ENCODE data around the gene CSTB.

CSTB gene

DNA sequence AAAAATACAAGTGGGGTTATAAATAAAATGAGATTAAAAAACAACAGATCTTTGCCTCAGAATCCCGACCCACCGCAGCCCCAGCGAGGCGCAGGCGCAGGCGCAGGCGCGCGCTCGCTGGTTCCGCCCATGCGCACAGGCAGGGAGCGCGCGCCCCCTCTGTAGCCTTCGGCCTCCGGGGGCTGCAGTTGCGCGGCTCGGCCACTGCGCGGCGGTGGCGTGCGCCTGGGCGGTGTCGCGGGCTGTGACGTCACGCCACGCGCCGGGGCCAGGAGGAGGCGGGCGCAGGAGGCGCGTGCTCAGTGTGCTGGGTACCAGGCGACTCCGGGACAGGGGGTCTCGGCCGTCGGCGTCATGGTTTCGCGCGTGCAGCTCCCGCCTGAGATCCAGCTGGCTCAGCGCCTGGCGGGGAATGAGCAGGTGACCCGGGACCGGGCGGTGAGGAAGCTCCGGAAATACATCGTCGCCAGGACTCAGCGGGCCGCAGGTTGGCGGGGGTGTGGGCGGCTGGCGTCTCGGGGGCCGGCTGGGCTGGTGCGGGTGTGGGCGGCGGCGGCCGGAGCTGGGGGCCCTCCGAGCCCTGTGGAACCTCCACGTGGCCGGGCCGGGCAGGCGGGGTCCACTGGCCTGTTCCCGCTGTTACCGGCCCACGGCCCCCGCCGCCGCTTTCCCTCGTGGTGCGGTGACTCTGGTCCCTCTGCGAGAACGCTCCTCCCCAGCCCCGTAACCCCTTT is 13.3 kb upstream of the CSTB start, which contains the start of gene RRP1:
Gene RRP1, plus strand, starts transcription at position 302 of the 734 bp plus-strand sequence. Its CDS starts 53 bp downstream, at position 355.
- peak; percentile 95 for DNase-seq

DNA sequence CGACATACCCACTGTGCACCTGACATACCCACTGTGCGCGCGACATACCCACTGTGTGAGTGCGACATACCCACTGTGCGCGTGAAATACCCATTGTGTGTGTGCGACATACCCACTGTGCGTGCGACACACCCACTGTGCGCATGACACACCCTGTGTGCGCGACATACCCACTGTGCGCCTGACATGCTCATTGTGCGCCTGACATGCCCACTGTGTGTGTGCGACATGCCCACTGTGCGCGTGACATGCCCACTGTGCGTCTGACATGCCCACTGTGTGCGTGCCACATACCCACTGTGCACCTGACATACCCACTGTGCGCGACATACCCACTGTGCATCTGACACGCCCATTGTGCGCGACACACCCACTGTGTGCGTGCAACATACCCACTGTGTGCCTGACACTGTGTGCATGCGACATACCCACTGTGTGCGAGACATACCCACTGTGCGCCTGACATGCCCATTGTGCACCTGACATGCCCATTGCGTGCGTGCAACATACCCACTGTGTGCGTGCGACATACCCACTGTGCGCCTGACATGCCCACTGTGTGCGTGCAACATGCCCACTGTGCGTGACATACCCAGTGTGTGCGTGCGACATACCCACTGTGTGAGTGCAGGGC is 10.8 kb upstream of the CSTB start:
- DNase-seq: no peak

DNA sequence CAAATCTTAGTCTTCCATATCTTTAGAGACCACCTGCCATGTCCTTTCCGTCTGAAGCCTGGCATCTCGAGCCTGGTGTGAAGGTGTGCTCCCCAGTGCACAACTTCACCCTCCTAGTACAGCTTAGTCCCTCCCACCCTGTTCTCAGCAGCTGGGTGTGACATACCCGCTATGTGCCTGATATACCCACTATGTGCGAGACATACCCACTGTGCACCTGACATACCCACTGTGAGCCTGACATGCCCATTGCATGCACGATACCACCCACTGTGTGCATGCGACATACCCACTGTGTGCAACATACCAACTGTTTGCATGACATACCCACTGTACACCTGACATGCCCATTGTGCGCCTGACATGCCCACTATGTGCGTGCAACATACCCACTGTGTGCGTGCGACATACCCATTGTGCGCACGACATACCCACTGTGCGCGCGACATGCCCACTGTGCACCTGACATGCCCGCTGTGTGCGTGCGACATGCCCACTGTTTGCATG is 10.2 kb upstream of the CSTB start:
- peak; percentile 25 for DNase-seq

DNA sequence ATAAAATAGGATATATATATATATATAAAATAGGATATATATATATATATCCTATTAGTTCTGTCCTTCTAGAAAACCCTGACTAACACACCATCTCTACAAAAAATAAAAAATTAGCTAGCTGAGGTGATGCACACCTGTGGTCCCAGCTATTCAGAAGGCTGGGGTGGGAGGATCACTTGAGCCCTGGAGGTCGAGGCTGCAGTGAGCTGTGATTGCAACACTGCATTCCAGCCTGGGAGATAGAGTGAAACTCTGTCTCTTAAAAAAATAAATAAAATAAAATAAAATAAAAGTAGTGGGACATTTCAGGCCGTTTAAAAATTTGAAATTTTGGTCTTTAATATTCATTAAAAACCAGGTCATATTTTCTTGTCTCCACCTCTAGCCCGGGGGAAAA is 9.0 kb upstream of the CSTB start:
- DNase-seq: no peak

DNA sequence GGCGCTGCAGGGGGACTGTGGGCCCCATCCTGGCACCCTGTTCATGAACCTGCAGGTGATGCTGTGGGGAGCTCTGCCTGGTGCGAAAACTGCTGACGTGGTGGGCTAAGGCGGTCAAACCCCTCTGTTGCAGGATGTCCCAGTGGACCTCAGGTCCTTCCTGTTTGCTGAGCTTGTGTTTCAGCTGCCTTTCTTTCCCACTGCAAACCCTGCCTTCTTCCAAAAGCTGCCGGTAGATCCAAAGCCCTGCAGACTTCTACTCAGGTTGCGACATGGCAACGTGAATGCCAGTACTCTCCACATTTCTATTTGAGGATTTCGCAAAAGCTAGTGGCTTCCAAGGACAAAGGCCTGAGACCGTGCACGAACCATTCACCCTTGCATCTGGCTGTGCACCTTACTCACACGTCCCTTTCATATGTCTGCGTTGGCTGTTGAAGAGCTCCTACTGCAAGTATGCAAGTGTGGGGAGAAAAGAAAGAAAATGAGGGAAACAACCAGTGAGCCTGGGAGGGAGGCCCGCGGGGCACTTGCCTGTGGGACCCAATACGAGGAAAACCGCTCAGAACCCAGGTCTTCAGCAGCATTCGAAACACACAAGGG is 7.1 kb upstream of the CSTB start:
- peak; percentile 90 for DNase-seq

DNA sequence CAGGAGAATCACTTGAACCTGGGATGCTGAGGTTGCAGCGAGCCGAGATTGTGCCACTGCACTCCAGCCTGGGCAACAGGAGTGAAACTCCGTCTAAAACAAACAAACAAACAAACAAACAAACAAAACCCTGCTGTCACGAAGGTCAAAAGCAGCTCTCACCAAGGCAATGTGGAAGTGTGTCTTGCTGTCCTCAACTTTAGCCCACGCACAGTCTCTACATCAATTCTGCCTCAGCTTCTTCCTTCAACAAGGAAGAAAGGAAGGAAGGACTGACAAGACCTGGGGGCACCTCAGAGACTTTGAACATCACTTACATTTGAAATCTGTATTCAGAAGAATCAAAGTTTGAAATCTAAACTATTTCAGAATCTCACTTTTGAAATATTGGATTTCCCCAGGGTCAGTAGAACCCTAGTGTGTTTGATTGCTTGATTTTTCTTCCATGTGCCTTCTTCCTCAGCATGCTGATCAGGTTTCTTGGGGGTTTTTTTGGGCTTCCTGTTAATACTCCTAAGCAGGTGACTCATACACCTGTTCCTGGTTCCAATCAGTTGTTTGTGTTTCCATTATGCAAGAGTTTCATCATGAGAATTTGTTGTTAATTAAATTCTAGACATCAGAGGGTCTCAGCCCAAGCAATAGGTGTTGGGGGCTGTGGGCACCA is 6.5 kb upstream of the CSTB start:
- DNase-seq: no peak

DNA sequence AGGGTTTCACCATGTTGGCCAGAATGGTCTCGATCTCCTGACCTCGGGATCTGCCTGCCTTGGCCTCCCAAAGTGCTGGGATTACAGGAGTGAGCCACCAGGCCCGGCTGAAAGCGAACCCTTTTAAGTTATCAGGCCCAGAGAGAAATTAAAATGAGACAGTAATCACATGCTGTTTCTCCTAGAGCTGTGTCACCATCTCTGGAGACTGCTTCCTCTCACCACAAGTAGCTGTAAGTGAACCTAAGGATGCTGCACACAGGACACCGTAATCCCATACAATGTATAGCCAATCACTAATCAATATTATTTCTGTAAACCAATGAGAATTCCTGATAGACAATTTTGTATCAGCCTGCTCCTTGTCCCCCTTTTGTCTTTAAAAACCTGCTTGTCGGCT is 5.7 kb upstream of the CSTB start:
- no peak for DNase-seq

DNA sequence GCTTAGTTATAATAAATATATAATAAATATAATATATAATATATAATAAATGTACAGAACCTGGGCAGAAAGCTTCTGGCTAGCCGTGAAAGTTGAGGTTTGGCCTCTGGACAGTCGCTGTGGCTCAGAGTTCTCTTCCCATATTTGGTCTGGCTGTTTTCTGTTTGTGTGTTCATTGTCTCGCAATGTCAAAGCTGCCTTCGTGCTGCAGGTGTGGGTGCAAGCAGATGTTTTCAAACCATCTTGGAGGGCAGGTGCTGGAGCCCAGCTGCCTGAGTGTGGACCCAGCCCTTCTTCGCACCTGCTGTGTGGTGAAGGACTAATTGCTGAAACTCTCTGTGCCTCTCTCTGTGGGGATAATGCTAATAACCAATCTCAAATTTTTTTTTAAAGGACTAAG is 3.6 kb upstream of the CSTB start:
- peak; percentile 94 for DNase-seq

DNA sequence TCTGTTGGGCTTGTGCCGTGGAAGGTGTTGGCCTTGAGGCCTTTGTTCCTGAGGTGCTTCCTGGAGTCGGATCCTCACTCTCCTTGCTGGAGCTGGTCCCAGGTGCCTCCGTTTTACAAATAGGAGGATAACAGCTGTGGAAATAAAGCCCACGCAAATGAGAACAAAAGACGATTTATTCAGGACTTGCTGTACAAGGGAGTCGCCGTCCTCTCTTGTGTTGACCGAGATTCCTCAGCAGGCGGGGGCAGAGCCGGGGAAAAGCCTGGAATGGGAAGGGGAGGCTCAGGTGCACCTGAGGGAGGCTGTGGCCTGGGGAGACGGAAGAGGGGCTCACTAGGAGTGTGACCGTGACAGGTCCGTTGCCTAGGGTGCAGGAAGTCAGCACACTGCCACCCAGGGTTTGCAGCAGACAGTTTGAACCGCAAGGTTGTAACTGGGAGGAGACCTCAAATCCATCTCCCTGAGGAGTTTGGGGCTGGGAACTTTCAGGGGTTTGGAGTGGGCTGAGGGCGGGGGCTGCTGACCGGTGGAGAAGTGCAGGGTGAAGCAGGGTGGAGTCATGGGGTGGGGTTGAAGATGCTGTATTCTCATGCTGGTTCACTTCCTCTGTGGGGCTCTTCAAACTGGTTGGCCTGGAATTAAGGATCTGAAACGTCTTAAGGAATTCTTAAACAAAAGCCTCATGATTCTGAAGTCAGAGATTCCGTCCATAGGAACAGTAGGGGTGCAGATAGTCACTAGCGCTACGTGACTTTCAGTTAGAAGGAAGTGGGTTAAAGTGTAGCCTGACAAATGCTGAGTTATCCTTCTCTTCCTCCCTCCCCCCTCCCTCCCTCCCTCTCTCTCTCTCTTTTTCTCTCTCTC is 2.6 kb upstream of the CSTB start:
- DNase-seq: peak; percentile 66

DNA sequence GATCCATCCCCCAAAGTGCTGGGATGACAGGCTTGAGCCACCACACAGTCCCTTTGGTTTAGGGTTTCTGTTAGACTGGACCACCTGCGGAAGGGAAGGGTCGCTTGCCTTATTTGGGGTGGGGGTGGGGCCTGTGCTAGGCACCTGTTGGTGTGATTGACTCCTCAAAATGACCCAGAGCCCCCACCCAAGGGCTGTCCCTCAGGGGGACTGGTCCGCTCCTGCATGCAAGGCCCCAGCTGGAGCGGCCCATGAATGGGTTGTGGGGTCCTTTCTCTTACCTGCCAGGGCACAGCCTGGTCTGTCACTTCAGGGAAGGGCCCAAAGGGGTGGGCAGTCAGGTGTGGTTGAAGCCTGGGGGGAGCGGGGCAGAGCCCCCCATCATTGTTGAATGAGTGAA is 1.8 kb upstream of the CSTB start:
- DNase-seq: no peak

DNA sequence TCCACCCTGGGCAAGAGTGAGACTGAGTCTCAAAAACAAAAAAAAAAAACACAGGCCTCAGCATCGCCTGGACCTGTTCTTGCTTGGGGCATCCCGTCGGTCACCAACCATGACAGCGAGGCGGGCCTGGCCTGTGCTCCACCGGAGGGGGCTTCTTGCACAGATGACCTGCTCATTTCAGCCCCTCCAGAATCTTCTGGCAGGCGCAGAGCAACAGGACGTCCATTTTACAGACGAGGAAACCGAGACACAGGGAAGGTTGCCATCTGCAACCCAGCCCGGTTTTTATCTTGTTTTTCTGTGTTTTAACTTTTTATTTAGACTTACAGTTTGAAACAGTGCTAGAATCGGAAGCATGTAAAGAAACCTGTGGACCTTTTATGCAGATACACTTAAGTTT is 918 bp downstream of the CSTB start:
- no peak for DNase-seq

DNA sequence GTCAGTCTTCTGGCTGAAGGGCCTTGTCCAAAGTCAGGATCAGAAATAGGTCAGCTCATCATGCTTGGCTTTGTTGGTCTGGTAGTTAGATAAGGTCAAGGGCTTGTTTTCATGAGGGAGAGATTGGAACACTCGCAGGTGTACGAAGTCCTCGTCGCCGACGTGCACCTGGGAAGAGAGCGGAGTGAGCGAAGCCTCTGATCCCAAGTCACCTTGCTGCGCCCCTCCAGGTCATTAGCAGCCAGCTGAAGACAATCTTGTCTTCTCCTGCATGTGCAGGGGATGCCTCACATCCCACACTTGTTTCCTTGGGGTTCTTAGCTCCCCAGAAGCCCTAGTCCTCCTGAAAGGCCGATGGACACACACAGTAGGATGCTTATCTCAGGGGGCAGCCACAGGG is 1.9 kb downstream of the CSTB start:
- DNase-seq: no peak

DNA sequence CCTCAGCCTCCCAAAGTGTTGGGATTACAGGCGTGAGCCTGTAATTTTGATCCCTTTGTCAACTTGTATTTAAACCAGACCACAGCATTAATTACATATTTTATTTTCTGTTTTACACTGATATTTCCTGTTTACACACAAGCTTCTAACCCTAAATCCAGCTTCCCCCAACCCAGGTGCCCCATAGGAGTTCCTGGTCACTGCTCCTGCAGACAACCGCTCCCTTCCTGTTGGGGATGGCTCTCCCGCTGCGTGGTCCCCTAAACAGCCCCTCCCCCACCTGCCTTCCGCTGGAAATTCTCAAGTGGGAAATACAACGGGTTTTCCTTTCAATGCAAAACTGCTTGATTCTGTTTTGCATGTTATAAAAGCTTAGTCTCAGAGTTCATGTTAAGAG is 3.7 kb downstream of the CSTB start:
- no peak for DNase-seq

DNA sequence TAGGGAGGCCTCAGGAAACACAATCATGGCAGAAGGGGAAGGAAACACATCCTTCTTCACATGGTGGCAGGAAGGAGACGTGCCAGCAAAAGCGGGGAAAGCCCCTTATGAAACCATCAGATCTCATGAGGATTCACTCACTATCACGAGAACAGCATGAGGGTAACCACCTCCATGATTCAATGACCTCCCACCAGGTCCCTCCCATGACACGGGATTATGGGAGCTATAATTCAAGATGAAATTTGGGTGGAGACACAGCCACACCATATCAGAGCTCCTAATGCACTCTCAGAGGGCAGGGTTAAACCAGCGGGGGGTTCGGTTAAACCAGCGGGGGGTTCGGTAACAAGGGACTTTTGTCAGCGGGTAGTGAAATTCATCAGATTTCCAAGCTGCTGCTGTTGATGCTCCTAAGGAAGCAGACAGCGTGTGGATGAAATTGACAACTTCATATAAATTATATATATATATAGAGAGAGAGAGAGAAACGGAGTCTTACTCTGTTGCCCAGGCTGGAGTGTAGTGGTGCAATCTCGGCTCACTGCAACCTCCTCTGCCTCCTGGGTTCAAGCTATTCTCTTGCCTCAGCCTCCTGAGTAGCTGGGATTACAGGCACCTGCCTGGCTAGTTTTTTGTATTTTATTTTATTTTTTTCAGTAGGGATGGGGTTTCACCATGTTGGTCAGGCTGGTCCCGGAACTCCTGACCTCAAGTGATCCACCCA is 4.2 kb downstream of the CSTB start:
- DNase-seq: no peak

DNA sequence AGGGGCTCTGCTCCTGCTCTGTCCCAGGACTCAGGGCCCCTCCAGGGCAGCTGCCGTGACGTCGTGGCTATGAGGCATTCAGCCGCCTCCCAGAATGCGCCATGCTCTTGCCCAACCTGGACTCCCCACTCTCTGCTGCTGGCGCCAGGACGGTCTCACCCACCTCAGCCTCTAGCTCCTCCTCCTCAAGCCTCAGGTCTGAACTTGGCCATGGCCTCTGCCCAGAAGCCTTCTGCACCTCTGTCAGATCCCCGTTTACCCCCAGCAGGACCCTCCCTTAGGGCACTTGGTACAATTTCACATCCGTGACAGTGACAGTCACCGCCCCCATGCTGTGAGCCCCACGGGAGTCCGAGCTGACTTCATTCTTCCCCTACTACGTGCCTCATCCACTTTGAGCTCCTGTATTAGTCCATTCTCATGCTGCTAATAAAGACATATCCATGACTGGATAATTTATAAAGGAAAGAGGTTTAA is 4.9 kb downstream of the CSTB start:
- DNase-seq: no peak

DNA sequence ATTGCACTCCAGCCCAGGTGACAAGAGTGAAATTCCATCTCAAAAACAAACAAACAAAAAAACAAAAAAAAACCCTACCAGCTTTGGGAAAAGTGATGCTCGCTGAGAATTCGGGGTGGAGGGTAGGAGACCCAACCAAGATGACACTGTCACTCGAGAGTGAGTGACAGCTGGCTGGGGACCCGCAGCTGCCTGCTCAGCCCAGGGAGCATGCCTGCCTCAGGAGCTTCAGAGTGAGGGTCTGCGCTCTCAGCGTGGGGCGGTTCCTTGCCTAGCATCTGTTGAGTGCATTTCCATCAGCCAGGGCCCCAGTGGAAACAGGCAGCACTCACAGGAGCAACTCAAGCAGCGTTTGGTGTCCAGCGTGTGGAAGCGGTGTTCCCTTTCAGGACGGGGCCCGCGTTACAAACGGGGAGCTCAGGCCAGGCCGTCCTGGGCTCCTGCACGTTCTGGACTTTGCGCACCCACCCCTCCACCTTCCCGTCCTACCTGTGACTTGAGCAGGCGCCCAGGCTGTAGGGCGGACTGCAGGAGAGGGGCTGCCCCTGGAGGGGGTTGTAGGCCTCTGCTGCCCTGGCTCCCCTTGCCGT is 5.9 kb downstream of the CSTB start:
- DNase-seq: no peak

DNA sequence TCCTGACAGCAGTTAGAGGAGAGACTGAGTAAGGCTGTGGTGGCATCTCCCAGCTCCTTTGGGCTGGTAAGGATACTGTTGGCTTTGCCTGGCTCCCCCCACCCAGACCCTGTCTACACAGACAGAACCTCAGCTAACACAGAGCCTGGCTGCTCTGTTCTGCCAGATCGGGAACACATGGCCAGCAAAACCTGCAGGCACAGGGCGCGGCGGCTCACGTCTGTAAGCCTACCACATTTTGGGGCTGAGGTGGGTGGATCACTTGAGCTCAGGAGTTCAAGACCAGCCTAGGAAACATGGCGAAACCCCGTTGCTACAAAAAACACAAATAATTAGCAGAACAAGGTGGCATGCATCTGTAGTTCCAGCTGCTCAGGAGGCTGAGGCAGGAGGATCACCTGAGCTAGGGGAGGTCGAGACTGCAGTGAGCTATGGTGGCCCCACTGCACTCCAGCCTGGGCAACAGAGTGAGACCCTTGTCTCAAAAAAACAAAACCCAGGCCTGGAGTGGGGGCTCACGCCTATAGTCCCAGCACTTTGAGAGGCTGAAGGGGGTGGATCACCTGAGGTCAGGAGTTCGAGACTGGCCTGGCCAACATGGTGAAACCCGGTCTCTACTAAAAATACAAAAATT is 6.7 kb downstream of the CSTB start:
- no peak for DNase-seq

DNA sequence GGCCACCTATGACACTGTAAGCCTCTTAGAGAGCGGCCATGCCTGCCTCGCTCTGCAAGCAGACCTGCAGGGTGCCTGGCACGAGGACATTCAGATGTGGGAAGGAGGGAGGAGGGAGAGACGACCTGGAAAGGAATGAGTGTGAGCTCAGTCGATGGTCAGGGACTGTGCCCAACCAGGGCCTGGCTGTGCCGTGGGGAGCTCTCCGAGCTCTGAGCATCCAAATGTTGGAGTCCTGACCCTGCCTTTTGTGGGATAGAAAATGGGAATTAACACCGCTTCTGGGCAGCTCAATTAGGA is 7.3 kb downstream of the CSTB start:
- no peak for DNase-seq

DNA sequence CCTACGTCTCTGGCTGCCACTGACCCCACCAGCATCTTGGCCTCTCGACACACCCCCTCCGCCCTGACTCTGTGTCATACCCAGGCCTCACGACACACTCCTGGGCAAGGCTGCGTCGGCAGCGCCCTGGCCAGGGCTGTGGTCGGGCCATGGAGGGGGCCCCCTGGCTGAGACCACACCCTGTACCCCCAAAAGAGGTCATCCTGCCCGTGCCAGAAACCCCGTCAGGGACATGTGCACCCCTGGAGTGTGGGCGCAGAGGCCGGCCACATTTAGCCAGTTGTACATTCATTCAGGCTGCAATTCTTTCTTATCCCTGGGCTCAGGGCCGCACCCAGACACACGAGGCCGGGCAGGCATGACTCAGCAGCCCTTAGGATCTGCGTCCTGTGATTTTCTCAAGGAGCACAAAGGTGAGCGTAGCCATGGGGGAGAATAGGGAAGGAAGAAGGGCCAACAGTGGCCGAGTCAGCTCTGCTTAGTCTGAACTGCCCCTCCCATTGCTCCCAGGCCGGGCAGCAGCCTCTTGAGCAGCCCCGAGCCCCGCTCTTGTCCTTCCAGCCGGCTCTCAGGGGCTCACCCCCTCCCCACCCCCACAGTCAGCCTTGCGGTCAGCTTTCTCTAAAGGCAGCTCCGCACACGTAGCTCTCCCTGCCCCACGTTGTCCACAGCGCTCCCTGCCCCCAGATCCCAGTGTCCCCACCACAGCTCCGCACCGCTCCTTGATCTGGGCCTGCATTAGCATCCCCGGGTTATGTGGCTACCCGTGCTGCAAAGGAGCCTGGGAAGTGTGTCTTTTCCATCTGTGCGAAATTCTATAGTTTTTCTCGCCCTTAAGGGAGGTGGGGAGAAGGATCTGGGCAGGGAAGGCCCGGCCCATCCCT is 7.9 kb downstream of the CSTB start:
- DNase-seq: no peak

DNA sequence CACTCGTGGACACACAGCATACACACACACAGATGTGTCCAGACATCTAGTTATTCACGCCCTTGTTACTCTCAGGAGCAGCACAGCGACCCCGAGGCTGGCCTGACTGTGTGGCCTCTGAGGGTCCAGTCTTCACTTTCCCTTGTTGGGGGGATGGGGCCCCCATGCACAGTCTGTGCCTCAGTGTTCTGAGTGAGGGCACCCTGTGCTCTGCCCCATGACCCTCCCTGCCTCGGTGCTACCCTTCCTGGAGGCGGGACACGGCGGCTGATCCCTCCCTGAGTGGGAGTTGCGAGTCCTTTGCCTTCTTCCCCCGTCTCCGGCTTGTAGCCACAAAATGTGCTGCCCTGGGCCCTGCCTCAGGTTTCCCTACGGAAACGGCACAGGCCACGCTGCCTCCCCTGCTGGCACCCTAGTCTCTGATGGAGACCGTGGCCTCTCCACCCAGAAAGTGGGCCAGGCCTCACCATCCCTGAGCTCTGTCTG is 8.6 kb downstream of the CSTB start:
- DNase-seq: no peak
